Stimulated activated CD4-positive, alpha-beta T cell treated with anti-CD3 and anti-CD28 coated beads, Interleukin-15, amount 100 ng/mL, for 24 hours (primary cell): ENCODE measurements around the gene NCKAP5L.
"Not testable (repeated sequence)": the region's sequence is repeated elsewhere in the genome, so short reads cannot be mapped to it uniquely, and the experiment has no call there.

Experiments
- DNase-seq: peaks from one replicate; pipeline ENCODE4 v3.0.0-alpha.2; 2020

Gene NCKAP5L

GRCh38 chr12:49863946-49864797 lies 36.0 kb upstream of the NCKAP5L start:
- no peak for DNase-seq

- DNase-seq = not testable (repeated sequence)
Observed at GRCh38 chr12:49860921-49861320, 32.7 kb upstream of the NCKAP5L start.

- not testable (repeated sequence) for DNase-seq
Observed at GRCh38 chr12:49855890-49856289, 27.7 kb upstream of the NCKAP5L start.

- DNase-seq = no peak
Observed at GRCh38 chr12:49854976-49855375, 26.8 kb upstream of the NCKAP5L start.

- no peak for DNase-seq
Observed at GRCh38 chr12:49853671-49854070, 25.5 kb upstream of the NCKAP5L start.

- no peak for DNase-seq
Observed at GRCh38 chr12:49847161-49847560, 18.9 kb upstream of the NCKAP5L start.

GRCh38 chr12:49846032-49846431 lies 17.8 kb upstream of the NCKAP5L start:
- no peak for DNase-seq

- DNase-seq = no peak
Observed at GRCh38 chr12:49843876-49844437, 15.7 kb upstream of the NCKAP5L start.

- DNase-seq = no peak
Observed at GRCh38 chr12:49843411-49843810, 15.2 kb upstream of the NCKAP5L start.

- DNase-seq = peak; percentile 97
Observed at GRCh38 chr12:49842519-49843352, 14.5 kb upstream of the NCKAP5L start, which contains the start of gene BCDIN3D. BCDIN3D (minus strand) TSS chr12:49843106; CDS start chr12:49843087, 19 bp downstream.

- peak; percentile 40 for DNase-seq
Observed at GRCh38 chr12:49838973-49839633, 10.9 kb upstream of the NCKAP5L start.

GRCh38 chr12:49832836-49833421 lies 4.7 kb upstream of the NCKAP5L start:
- no peak for DNase-seq

GRCh38 chr12:49831717-49832116 lies 3.5 kb upstream of the NCKAP5L start:
- no peak for DNase-seq

GRCh38 chr12:49827401-49828099 lies 663 bp downstream of the NCKAP5L start:
- peak; percentile 61 for DNase-seq

GRCh38 chr12:49827051-49827400 lies 1.2 kb downstream of the NCKAP5L start:
- DNase-seq = no peak

GRCh38 chr12:49825971-49826421 lies 2.2 kb downstream of the NCKAP5L start:
- DNase-seq = no peak

- no peak for DNase-seq
Observed at GRCh38 chr12:49825360-49825970, 2.7 kb downstream of the NCKAP5L start.

- DNase-seq = no peak
Observed at GRCh38 chr12:49824895-49825294, 3.3 kb downstream of the NCKAP5L start.

- DNase-seq = no peak
Observed at GRCh38 chr12:49824416-49824815, 3.8 kb downstream of the NCKAP5L start.

GRCh38 chr12:49823951-49824350 lies 4.3 kb downstream of the NCKAP5L start:
- no peak for DNase-seq

- DNase-seq = no peak
Observed at GRCh38 chr12:49823350-49823749, 4.9 kb downstream of the NCKAP5L start.
